HCT116 (cell line): ENCODE data around the gene PRDM12. TPM values are rescaled to one million over a fixed set of nuclear protein-coding genes. Genes with fewer than 3 reads are reported as not detected.

Experiments used
- ATAC-seq: fragments of 200-7000 bp; cut with Tn5 transposase; 2 replicates; pipeline ENCODE4 v1.9.1; 2020; ENCODE audit warnings: mild to moderate bottlenecking, moderate library complexity
- BruUV-seq: library from RNA; stranded (reverse); fragments of 400-500 nt; replicated peaks from 2 replicates; lab custom pipeline; 2021; lab: Mats Ljungman, UMichigan
- CTCF ChIA-PET: fragments of 300-600 bp; sonication (Branson Sonifier 250); formaldehyde crosslinking; loops from one replicate; lab custom pipeline; 2021; ENCODE audit warnings: antibody characterized with exemption; lab: Charles Lee
- POLR2A ChIA-PET: fragments of 300-600, 350-600 bp; sonication (Branson Sonifier 250); formaldehyde crosslinking; loops from one replicate; lab custom pipeline; 2021; ENCODE audit warnings: antibody characterized with exemption; lab: Charles Lee
- RAD21 ChIA-PET, 2 experiments: fragments of 300-600 bp; sonication (Branson Sonifier 250); formaldehyde crosslinking; loops; one replicate each; lab custom pipeline; 2023; ENCODE audit warnings: low total read pairs in 2 of 2; ENCODE audit not compliant: uncharacterized antibody in 2 of 2, unreplicated experiment in 2 of 2, low non-redundant PET in 1 of 2; lab: Charles Lee
- DNase-seq: peaks from one replicate; pipeline ENCODE4 v3.0.0-alpha.2; 2010; ENCODE audit warnings: low read depth, low spot score
- H2AFZ ChIP-seq: fragments of 200-600 bp; shearing (Covaris generic), sonication (generic); 2 replicates; pipeline ENCODE4 v1.6.1; 2017; ENCODE audit warnings: low read depth, mixed run types, mixed read lengths, antibody characterized with exemption, low read length; ENCODE audit not compliant: poor library complexity, severe bottlenecking
- H3K27ac ChIP-seq: 2 replicates; pipeline ENCODE4 v1.5.1; 2012; ENCODE audit warnings: low read depth, low read length
- H3K27me3 ChIP-seq: fragments of 200-600 bp; sonication (generic); 2 replicates; pipeline ENCODE4 v1.6.1; 2016; ENCODE audit warnings: mixed run types, low read length, mixed read lengths; ENCODE audit not compliant: insufficient read depth
- H3K36me3 ChIP-seq, 2 experiments: fragments of 200-500 bp in 1 of 2; fragments of 200-600 bp in 1 of 2; sonication (Bioruptor generic) in 1 of 2; sonication (generic) in 1 of 2; 2 replicates each; pipeline versions ENCODE4 v1.5.1 to v1.6.1; 2014 to 2016; ENCODE audit warnings: low read length in 2 of 2, inconsistent platforms in 1 of 2, mixed read lengths in 1 of 2, mixed run types in 1 of 2; ENCODE audit not compliant: insufficient read depth in 2 of 2, control insufficient read depth in 1 of 2
- H3K4me1 ChIP-seq, 2 experiments: fragments of 200-600 bp in 1 of 2; sonication (generic) in 1 of 2; 2 replicates each; pipeline versions ENCODE4 v1.5.1 to v1.6.1; 2012 to 2017; ENCODE audit warnings: low read length in 2 of 2, inconsistent platforms in 1 of 2, mild to moderate bottlenecking in 1 of 2, mixed read lengths in 1 of 2, mixed run types in 1 of 2, moderate library complexity in 1 of 2; ENCODE audit not compliant: insufficient read depth in 2 of 2, control insufficient read depth in 1 of 2
- H3K4me2 ChIP-seq: fragments of 200-600 bp; sonication (generic); 2 replicates; pipeline ENCODE4 v1.6.1; 2017; ENCODE audit warnings: mixed run types, low read length, mixed read lengths
- H3K4me3 ChIP-seq, 2 experiments: fragments of 200-600 bp in 1 of 2; sonication (generic) in 1 of 2; replicated peaks in 1 of 2; 2 replicates each; pipeline ENCODE4 v1.5.1; 2011 to 2016; ENCODE audit warnings: low read length in 2 of 2, control low read depth in 1 of 2, low read depth in 1 of 2, mild to moderate bottlenecking in 1 of 2, mixed read lengths in 1 of 2, mixed run types in 1 of 2
- H3K79me2 ChIP-seq: fragments of 200-600 bp; sonication (generic); 2 replicates; pipeline ENCODE4 v1.6.1; 2017; ENCODE audit warnings: mild to moderate bottlenecking, mixed run types, low read length, moderate library complexity, mixed read lengths; ENCODE audit not compliant: insufficient read depth
- H3K9ac ChIP-seq: fragments of 200-600 bp; sonication (generic); 2 replicates; pipeline ENCODE4 v1.6.1; 2016; ENCODE audit warnings: low read length, mixed read lengths
- H3K9me2 ChIP-seq: fragments of 200-600 bp; sonication (generic), shearing (Covaris generic); 2 replicates; pipeline ENCODE4 v1.6.1; 2017; ENCODE audit warnings: mixed run types, mild to moderate bottlenecking, moderate library complexity; ENCODE audit not compliant: insufficient read depth
- H3K9me3 ChIP-seq, 2 experiments: fragments of 200-500 bp in 1 of 2; fragments of 200-600 bp in 1 of 2; sonication (Bioruptor generic) in 1 of 2; sonication (generic) in 1 of 2; 2 replicates each; pipeline ENCODE4 v1.6.1; 2014 to 2017; ENCODE audit warnings: low read length in 2 of 2, mixed read lengths in 2 of 2, inconsistent platforms in 1 of 2, low read depth in 1 of 2, mild to moderate bottlenecking in 1 of 2, mixed run types in 1 of 2, moderate library complexity in 1 of 2; ENCODE audit not compliant: control insufficient read depth in 1 of 2, insufficient read depth in 1 of 2
- H4K20me1 ChIP-seq: fragments of 200-600 bp; sonication (generic), shearing (Covaris generic); 2 replicates; pipeline ENCODE4 v1.6.1; 2017; ENCODE audit warnings: mixed run types, mild to moderate bottlenecking, moderate library complexity; ENCODE audit not compliant: insufficient read depth
- EGR1 ChIP-seq: IDR thresholded peaks from 2 replicates; pipeline ENCODE4 v1.6.1; 2012; ENCODE audit warnings: low read depth
- ELF1 ChIP-seq: IDR thresholded peaks from 2 replicates; pipeline ENCODE4 v1.6.1; 2012; ENCODE audit warnings: low read depth, borderline replicate concordance
- EZH2 ChIP-seq: fragments of 200-600 bp; sonication (generic); IDR thresholded peaks from 2 replicates; pipeline ENCODE4 v1.6.1; 2017; ENCODE audit warnings: antibody characterized with exemption, mixed run types
- EZH2phosphoT487 ChIP-seq: fragments of 200-600 bp; IDR thresholded peaks from 2 replicates; pipeline ENCODE4 v1.6.1; 2018; ENCODE audit warnings: antibody characterized with exemption, borderline replicate concordance
- JUND ChIP-seq: IDR thresholded peaks from 2 replicates; pipeline ENCODE4 v1.6.1; 2012
- POLR2AphosphoS5 ChIP-seq: IDR thresholded peaks from 2 replicates; pipeline ENCODE4 v1.6.1; 2011; ENCODE audit warnings: mild to moderate bottlenecking, low read depth, low read length, moderate library complexity
- SRF ChIP-seq: IDR thresholded peaks from 2 replicates; pipeline ENCODE4 v1.6.1; 2012; ENCODE audit warnings: low read depth
- TCF7L2 ChIP-seq: IDR thresholded peaks from 2 replicates; pipeline ENCODE4 v1.7.0; 2011; ENCODE audit warnings: borderline replicate concordance, inconsistent platforms; ENCODE audit not compliant: insufficient read depth, insufficient read length; ENCODE audit errors: extremely low read depth
- YY1 ChIP-seq: IDR thresholded peaks from 2 replicates; pipeline ENCODE4 v1.6.1; 2011; ENCODE audit warnings: low read length, low read depth, moderate library complexity, mild to moderate bottlenecking; ENCODE audit not compliant: insufficient replicate concordance; ENCODE audit errors: extremely low read depth
- ZFX ChIP-seq: fragments of 450-650 bp; IDR thresholded peaks from 2 replicates; pipeline ENCODE4 v1.6.1; 2017
- ZNF274 ChIP-seq: fragments of 200-500 bp; sonication (Bioruptor generic); IDR thresholded peaks from 2 replicates; pipeline ENCODE4 v1.6.1; 2014; ENCODE audit warnings: mild to moderate bottlenecking, low read depth, low read length, inconsistent platforms
- intact Hi-C: fragments of 100-400 bp; cut with micrococcal nuclease; formaldehyde crosslinking; loops from 2 replicates; pipeline ENCODE4 v1.10.0; 2022
- total RNA-seq: library from RNA; stranded (reverse); gene quantifications from one replicate; pipeline ENCODE4 v1.2.1, GENCODE V29; 2021; ENCODE audit not compliant: unreplicated experiment
- TF ChIP-seq, protein P1 (sequence below), 3 experiments: fragments of 200-600 bp in 1 of 3; sonication (generic) in 1 of 3; IDR thresholded peaks in 2 of 3; conservative IDR thresholded peaks in 1 of 3; 2 replicates each; pipeline ENCODE4 v1.5.1; 2012 to 2017; ENCODE audit warnings: low read depth in 2 of 3, low read length in 2 of 3, antibody characterized with exemption in 1 of 3, borderline replicate concordance in 1 of 3, control low read depth in 1 of 3, mild to moderate bottlenecking in 1 of 3, mixed read lengths in 1 of 3, mixed run types in 1 of 3, moderate library complexity in 1 of 3; ENCODE audit not compliant: insufficient read depth in 1 of 3
- TF ChIP-seq, protein P2 (sequence below): IDR thresholded peaks from 2 replicates; pipeline ENCODE4 v1.6.1; 2011; ENCODE audit warnings: mild to moderate bottlenecking, low read length, moderate library complexity; ENCODE audit not compliant: insufficient replicate concordance; ENCODE audit errors: extremely low read depth

Gene PRDM12
- total RNA-seq, 1 experiment from 2014 or later, result 0.54 TPM

DNA sequence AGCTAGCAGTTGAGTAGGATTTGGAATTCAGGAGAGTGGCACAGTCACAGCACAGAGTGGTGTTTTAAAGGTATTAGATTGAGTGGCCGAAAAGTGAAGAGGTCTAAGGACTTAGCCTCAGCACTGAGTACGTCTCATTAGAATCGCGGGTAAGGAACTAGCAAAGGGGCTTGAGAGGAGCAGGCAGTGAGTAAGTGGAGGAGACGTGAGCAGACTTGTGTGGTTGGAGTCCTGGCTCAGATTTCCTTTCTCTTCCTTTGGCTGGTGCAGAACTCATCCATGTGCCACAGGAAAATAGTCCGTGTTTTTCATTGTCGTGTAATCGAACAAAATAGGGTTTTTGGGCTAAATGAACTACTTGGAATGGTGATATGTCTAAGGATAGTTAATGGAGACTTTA is 32.6 kb downstream of the PRDM12 start:
- Histone ChIP-seq H3K79me2 (peaks cover 78% of the 10 kb centered on the region), H4K20me1 (peaks cover 13% of the 10 kb centered on the region; the same call in 1 of the 2 replicates), H3K9me2 (no peaks in the 10 kb centered on the region), H3K27me3 (no peaks in the 10 kb centered on the region), H3K4me1 (peaks cover 3 to 23% of the 10 kb centered on the region in 2 experiments), H3K4me2 (no peak overlapping the region), H3K4me3 (no peak overlapping the region), H3K9me3 (peaks cover 0 to 3% of the 10 kb centered on the region in 2 experiments; a peak in 1 of 4 replicates), H3K27ac (no peak overlapping the region), H3K9ac (no peak overlapping the region), H3K36me3 (peaks cover 51 to 55% of the 10 kb centered on the region in 2 experiments; a peak in 3 of 4 replicates)
- RAD21 ChIA-PET, result no interaction called here
- intact Hi-C loops, result no loop called here
- POLR2A ChIA-PET, result no interaction called here
- BruUV-seq, result no TSS peak
- ATAC-seq, result no peak
- DNase-seq, result no peak
- TF ChIP-seq EZH2phosphoT487, result no peak
- no peak for TF ChIP-seq ELF1
- TF ChIP-seq EZH2, result no peak
- no peak for TF ChIP-seq JUND
- TF ChIP-seq ZFX, result no peak
- TF ChIP-seq SRF, result no peak
- no peak for TF ChIP-seq YY1
- TF ChIP-seq, protein P1, sequence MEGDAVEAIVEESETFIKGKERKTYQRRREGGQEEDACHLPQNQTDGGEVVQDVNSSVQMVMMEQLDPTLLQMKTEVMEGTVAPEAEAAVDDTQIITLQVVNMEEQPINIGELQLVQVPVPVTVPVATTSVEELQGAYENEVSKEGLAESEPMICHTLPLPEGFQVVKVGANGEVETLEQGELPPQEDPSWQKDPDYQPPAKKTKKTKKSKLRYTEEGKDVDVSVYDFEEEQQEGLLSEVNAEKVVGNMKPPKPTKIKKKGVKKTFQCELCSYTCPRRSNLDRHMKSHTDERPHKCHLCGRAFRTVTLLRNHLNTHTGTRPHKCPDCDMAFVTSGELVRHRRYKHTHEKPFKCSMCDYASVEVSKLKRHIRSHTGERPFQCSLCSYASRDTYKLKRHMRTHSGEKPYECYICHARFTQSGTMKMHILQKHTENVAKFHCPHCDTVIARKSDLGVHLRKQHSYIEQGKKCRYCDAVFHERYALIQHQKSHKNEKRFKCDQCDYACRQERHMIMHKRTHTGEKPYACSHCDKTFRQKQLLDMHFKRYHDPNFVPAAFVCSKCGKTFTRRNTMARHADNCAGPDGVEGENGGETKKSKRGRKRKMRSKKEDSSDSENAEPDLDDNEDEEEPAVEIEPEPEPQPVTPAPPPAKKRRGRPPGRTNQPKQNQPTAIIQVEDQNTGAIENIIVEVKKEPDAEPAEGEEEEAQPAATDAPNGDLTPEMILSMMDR (IDR thresholded peaks at IDR 0.05 in 2 of 3, conservative IDR thresholded peaks at IDR 0.05 in 1 of 3; ENCODE audit: borderline replicate concordance in 1 of 3, insufficient read depth in 1 of 3, low read depth in 2 of 3, low read length in 2 of 3), result no peak
- TF ChIP-seq, protein P2, sequence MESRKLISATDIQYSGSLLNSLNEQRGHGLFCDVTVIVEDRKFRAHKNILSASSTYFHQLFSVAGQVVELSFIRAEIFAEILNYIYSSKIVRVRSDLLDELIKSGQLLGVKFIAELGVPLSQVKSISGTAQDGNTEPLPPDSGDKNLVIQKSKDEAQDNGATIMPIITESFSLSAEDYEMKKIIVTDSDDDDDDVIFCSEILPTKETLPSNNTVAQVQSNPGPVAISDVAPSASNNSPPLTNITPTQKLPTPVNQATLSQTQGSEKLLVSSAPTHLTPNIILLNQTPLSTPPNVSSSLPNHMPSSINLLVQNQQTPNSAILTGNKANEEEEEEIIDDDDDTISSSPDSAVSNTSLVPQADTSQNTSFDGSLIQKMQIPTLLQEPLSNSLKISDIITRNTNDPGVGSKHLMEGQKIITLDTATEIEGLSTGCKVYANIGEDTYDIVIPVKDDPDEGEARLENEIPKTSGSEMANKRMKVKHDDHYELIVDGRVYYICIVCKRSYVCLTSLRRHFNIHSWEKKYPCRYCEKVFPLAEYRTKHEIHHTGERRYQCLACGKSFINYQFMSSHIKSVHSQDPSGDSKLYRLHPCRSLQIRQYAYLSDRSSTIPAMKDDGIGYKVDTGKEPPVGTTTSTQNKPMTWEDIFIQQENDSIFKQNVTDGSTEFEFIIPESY, result no peak
- no peak for TF ChIP-seq EGR1
- no peak for TF ChIP-seq TCF7L2
- no peak for TF ChIP-seq POLR2AphosphoS5
- TF ChIP-seq ZNF274, result no peak
- TF ChIP-seq, all 23 proteins: peak for 0
- no peak overlapping the region for H2AFZ ChIP-seq
- CTCF ChIA-PET, result no interaction called here
